ENCODE data around the gene SOCS7. TPM values are rescaled to one million over a fixed set of nuclear protein-coding genes. Genes with fewer than 3 reads are reported as not detected.
A peak's percentile ranks its signal among the peaks of the same experiment; 100 is the strongest.

The SOCS7 gene
- total RNA-seq, 1 donor from 2014 or later: 35.3 TPM

DNA sequence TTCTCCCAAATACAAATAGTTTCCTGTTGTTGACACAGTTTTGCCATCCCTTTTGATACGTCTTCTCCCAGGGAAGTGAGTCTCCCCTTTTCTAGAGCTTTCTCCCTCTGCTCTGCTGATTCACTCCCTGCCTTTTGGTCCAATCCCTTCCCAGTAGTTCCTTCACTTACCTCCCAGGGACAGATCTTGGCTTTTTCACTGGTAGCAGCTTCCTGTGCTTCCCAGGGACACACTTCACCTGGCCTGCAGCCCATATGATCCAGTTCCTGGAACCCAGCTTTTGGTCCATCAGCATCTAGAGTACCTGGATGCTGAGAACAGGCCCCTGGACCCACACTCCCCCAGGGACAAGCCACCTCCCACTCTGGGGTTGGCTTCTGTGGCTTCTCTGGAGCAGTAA, 23.7 kb upstream of the SOCS7 start:
- no peaks in the 10 kb centered on the region for H3K27me3 Mint-ChIP-seq (ENCODE audit: low read depth)
- DNase-seq (ENCODE audit: low read depth, low spot score): no peak
- H3K27ac Mint-ChIP-seq (ENCODE audit: unreplicated experiment): peak overlapping the region; percentile 32
- H3K4me1 Mint-ChIP-seq: peaks cover 49% of the 10 kb centered on the region
- no peak for TF ChIP-seq CTCF (conservative IDR thresholded peaks at IDR 0.05)
- H3K9me3 Mint-ChIP-seq: no peaks in the 10 kb centered on the region
- H3K4me3 Mint-ChIP-seq: no peak overlapping the region
- H3K36me3 Mint-ChIP-seq (ENCODE audit: low read depth): peaks cover 1% of the 10 kb centered on the region

- no peak overlapping the region for H3K4me3 Mint-ChIP-seq
- no peak for TF ChIP-seq CTCF (conservative IDR thresholded peaks at IDR 0.05)
- H3K27me3 Mint-ChIP-seq (ENCODE audit: low read depth): no peaks in the 10 kb centered on the region
- no peaks in the 10 kb centered on the region for H3K36me3 Mint-ChIP-seq (ENCODE audit: low read depth)
- no peaks in the 10 kb centered on the region for H3K9me3 Mint-ChIP-seq
- no peak overlapping the region for H3K27ac Mint-ChIP-seq (ENCODE audit: unreplicated experiment)
- peaks cover 49% of the 10 kb centered on the region for H3K4me1 Mint-ChIP-seq
- DNase-seq (ENCODE audit: low read depth, low spot score): no peak
These were observed 23.0 kb upstream of the SOCS7 start for GRCh38 chr17:38328620-38329019.

GRCh38 chr17:38329284-38329683, 22.4 kb upstream of the SOCS7 start:
- no peaks in the 10 kb centered on the region for H3K36me3 Mint-ChIP-seq (ENCODE audit: low read depth)
- TF ChIP-seq CTCF (conservative IDR thresholded peaks at IDR 0.05): no peak
- no peaks in the 10 kb centered on the region for H3K27me3 Mint-ChIP-seq (ENCODE audit: low read depth)
- H3K27ac Mint-ChIP-seq (ENCODE audit: unreplicated experiment): peak overlapping the region; percentile 60
- no peaks in the 10 kb centered on the region for H3K9me3 Mint-ChIP-seq
- peaks cover 45% of the 10 kb centered on the region for H3K4me1 Mint-ChIP-seq
- DNase-seq (ENCODE audit: low read depth, low spot score): no peak
- H3K4me3 Mint-ChIP-seq: no peak overlapping the region

- peak overlapping the region; percentile 93 for H3K27ac Mint-ChIP-seq (ENCODE audit: unreplicated experiment)
- H3K27me3 Mint-ChIP-seq (ENCODE audit: low read depth): no peaks in the 10 kb centered on the region
- no peak for DNase-seq (ENCODE audit: low read depth, low spot score)
- H3K4me3 Mint-ChIP-seq: no peak overlapping the region
- H3K9me3 Mint-ChIP-seq: no peaks in the 10 kb centered on the region
- H3K4me1 Mint-ChIP-seq: peaks cover 39% of the 10 kb centered on the region
- no peak for TF ChIP-seq CTCF (conservative IDR thresholded peaks at IDR 0.05)
- no peaks in the 10 kb centered on the region for H3K36me3 Mint-ChIP-seq (ENCODE audit: low read depth)
These were observed 21.6 kb upstream of the SOCS7 start for GRCh38 chr17:38329808-38330730.

DNA sequence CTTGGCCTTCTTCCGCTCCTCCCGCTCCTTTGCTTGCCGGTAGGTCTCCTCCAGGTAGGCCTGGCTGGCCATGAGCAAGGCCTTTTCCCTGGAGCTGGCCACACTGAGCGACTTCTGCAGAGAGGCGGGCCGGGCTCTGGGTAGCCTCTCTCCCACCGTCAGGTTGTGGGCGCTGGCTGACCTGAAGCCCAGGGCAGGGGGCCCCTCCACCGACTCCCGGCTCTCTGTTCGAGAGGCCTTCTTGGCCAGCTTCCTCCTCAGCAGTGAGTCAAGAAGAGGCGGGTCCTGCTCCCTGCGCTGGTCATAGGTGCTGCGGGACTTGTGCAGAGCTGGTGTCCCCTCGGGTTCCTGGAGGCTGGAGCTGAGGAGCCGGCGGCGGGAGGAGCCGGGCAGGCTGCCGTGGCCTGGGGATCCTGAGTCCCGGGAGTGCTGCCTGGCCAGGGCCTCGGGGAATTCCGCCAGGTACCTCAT, 20.7 kb upstream of the SOCS7 start:
- TF ChIP-seq CTCF (conservative IDR thresholded peaks at IDR 0.05): no peak
- Mint-ChIP-seq H3K27ac (ENCODE audit: unreplicated experiment) (no peak overlapping the region), H3K9me3 (no peaks in the 10 kb centered on the region), H3K4me3 (no peak overlapping the region), H3K27me3 (ENCODE audit: low read depth) (no peaks in the 10 kb centered on the region), H3K36me3 (ENCODE audit: low read depth) (no peaks in the 10 kb centered on the region), H3K4me1 (peaks cover 30% of the 10 kb centered on the region)
- no peak for DNase-seq (ENCODE audit: low read depth, low spot score)
